GM04503 (cell line): Measurements from ENCODE around the gene HMCES.
"Not testable (repeated sequence)": the region's sequence is repeated elsewhere in the genome, so short reads cannot be mapped to it uniquely, and the experiment has no call there.

Experiments
- DNase-seq: peaks from one replicate; pipeline ENCODE4 v3.0.0-alpha.2; 2012; ENCODE audit warnings: low read depth

Gene HMCES

DNA sequence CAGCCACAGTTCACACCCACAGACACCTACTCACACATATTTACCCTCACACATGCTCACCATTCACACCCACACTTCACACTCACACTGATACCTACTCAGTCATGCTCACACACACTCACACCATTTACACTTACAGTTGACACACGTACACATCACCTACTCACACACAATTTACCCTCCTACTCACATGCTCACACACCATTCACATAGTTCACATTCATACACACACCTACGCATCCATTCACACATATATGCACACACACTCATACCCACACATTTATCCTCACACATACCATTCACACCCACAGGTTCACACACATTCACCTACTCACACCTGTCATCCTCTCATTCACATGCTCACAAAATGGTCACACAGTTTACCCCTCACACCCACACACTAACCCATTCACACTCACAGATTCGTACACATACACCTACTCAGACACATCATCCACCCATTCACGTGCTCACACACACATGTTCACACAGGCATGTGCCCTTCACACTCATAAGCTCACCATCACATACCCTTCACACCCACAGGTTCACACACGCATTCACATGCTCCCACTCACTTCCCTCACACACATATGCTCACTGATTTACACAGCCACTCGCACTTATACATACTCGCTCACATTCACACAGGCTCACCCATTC is 42.3 kb downstream of the HMCES start:
- DNase-seq, result no peak

DNA sequence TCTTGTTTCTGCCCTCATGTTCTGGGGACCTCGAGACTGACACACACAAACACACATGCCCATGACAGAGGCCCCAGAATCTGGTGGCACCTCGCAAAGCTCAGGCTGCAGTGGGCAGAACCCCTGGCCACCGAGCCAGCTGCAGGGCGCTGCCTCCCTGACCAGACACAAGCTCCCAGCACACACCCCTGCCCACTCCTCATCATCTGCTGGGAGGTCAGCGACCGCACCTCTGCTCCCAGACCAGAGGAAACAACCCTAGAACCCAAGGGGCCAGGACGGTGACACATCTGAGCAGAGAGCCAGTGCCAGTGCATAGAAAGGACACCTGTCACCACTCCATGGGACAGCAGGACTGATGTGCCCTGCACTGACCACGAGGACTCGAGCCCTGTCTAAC is 43.2 kb downstream of the HMCES start:
- DNase-seq, result no peak

DNA sequence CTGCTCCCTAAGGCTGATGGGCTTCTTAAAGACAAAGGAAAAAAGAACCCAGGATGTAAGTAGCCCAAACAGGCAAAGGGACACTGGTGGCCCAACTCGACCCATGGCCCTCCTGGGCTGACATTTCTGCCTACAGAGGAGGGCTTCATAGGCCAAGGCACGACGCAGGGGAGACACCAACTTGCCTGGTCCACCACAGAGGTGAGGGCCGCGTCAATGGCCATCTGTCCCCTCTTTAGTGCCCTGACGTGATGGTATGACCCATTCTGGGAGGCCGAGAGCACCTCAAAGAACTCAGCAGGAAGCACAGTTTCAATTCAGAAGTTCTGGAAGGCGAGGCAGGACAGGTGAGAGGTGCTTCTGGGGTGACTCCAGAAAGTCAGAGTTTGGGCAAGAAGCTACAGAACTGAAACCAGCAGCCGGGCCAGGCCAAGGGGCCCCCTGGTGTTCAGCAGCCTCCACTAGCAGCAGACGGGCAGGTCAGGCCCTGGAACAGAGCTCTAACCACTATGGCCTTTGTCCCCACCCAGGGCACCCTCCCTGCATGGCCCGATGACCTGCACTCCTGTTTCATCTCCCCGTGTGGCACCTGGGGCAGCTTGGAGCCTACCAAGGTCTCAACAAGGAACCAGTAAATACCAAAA is 45.1 kb downstream of the HMCES start:
- DNase-seq, result no peak

DNA sequence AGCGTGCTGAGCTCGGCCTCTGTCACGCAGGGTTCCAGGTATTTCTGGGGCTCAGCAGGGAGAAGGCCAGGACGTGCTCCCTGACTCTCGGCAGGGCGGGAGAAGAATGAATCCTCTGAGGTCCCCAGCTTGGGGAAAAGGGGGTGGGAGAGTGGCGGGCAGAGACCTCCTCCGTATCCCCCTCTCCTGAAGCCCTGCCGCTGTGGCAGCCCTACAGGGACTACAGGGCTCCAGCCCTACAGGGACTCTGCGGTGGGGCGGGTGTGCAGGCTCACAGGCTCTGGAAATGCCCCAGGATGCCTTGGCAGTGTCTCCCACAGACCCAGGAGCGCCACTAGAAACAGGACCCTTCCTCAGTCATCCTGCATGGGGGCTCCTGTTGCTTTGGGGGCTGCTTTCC is 46.2 kb downstream of the HMCES start:
- DNase-seq, result no peak

DNA sequence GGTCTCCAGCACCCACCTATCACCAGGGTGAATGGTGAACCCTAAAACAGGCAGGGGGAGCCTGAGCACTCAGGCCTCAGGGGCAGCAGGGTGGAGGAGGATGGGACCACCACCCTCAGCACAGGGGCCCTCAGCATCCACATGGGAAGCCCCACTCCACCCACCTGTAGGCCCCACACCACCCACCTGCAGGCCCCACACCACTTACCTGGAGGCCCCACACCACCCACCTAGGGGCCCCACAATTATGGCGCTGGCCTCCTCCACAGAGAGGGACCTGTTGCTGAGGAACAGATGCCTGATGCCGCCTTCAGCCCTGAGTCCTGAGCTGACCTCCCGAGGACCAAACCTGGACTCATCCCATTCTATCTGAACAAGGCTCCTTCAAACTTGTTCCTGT is 46.7 kb downstream of the HMCES start:
- no peak for DNase-seq

DNA sequence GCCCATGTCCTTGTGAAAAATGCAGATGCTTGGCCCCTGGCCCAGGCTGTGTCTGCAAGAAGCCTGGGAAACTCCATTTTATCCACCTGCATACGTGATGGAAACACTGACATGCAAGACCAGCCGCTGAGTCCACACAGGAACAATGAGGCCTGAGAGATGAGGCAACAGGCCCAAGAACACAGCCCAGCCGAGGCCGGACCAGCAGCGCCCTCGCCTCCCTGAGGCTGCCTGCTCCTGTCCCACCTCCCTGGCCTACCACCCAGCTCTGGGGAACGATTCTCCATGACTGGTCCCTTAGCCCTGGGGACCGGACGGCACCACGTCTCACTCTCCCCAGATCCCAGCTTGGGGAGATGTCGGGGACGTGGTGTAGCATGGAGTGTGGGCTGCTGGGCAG is 47.5 kb downstream of the HMCES start:
- no peak for DNase-seq

DNA sequence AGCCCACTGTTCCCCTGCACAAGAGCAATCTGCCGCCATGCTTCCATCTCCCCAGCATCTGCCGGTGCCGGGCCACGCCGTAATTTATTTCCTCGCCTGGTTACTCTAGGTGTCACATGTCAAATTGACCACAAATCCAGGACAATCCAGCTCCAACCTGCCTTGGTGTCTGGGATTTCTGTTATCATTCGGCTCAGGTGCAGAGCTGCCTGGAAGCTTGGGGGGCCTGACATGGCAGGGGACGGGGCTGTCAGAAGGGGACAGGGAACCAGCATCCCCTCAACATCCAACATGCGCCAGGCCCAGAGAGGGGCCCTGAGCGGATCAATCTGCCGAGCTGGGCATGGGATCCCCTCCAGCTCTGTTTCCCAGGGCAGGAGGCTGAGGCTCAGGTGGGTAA is 47.9 kb downstream of the HMCES start:
- DNase-seq, result no peak

DNA sequence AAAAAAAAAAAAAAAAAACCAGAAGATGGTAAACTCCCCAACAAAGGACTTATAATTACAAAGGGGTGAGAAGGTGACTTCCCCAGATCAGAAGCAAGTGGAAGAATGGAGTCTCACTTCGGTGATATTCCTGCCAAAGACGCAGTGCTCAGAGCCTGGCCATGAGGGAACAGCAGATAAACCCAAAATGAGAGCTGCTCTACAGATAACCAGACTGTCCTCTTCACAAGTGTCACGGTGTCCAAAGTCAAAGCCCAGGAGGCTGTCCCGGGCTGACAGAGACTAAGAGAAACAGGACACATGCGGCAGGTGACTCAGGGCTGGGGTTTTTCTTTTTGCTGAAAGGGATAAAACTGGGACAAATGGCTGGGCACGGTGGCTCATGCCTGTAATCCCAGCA is 48.8 kb downstream of the HMCES start:
- DNase-seq, result no peak

DNA sequence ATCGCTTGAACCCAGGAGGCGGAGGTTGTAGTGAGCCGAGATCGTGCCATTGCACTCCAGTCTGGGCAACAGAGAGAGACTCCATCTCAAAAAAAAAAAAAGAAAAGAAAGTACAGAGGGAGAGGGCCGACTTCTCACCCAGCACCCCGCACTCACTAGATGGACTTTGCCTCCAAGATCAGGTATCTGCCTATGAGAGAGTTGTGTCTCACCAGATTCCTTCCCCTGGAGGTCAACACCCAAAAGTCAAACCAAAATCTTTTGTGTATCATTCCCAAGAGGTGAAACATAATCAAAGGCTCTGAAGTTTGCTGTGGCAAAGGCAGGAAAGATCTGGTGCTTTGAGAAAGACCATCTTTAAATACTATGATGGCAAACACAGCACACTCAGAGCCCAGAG is 51.2 kb downstream of the HMCES start:
- DNase-seq, result no peak

DNA sequence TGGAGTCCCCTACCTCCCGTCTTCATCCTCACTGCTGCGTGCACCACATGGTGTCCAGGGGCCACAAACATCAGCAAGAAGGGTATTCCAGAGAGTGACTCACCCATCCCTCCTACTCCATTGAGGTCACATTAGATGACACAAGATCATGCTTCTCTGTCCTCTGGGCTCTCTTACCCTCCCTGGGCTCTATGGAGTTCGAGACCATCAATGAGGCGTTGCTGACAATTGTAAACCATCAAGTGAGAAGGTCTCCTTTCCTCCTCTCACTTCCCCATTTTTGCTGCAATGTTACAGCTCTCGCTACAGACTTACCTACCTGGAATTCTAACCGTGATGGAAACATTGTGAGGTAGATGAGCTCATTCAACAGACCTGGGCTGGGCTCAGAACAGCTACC is 51.7 kb downstream of the HMCES start:
- no peak for DNase-seq

DNA sequence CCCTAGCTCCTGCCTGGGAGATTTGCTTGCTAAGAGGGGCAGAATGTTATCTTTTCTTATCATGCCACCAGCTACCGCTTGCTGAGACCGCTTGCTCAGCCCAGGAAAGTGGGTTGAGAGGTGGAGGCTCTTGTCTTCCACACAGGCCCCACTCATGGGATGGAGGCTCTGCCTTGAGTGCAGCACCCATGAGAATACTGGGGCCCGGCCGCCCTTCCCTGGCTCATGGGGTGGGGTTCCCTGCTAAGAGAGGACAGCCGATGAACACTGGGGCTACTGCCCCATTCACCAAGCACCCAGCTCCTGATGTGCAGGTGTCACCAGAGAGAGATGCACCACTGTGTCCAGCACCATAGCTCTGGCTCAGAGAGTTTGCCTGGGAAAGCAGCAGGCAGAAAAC is 55.2 kb downstream of the HMCES start:
- no peak for DNase-seq

DNA sequence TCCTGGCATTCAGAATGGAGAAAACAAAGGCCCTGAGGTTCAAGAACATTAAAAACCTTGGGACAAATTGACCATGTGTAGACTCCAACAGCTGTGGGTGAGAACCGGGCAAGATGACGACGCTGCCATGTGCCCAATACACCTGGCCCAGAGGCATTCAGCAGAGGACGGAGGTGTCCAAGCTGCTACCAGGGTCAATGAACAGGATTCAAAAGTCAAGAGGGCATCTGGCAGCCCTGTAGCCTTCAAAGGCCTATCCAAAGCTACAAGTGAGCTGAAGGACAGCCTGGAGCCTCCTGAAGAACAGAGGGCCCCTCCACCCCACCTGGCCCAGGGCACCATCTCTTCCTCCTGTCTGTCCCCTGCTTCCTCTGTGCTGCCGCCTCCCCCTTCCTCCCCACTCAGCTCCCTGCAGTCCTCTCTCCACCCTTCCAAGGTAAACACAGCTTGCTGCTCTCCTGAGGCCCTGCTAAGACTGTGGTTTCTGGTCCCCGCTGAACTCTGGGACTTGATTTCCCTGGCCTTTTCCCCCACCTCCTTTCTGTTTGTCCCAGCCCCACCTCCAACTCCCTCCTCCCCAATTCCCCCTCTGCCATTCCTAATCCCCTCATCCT is 57.5 kb downstream of the HMCES start:
- no peak for DNase-seq

DNA sequence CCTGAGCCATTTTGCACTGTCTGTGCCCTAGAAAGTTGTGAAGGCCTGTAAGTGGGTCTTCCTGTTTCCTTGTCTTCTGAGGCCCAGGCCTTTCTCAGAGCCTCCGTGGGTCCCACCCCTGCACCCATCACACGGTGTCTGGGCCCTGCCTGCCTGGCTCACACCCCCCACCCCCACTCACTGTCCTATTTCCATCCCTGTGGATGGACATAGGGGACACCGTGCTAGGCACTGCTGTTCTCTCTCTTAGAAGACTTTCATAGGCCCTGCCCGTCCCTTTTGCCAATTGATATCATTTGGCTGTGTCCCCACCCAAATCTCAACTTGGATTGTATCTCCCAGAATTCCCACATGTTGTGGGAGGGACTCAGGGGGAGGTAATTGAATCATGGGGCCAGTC is 59.0 kb downstream of the HMCES start:
- DNase-seq, result not testable (repeated sequence)

DNA sequence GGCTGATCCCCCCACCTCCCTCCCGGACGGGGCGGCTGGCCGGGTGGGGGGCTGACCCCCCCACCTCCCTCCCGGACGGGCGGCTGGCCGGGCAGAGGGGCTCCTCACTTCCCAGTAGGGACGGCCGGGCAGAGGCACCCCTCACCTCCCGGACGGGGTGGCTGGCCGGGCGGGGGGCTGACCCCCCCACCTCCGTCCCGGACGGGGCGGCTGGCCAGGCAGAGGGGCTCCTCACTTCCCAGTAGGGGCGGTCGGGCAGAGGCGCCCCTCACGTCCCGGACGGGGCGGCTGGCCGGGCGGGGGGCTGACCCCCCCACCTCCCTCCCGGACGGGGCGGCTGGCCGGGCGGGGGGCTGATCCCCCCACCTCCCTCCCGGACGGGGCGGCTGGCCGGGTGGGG is 60.5 kb downstream of the HMCES start:
- DNase-seq, result not testable (repeated sequence)

DNA sequence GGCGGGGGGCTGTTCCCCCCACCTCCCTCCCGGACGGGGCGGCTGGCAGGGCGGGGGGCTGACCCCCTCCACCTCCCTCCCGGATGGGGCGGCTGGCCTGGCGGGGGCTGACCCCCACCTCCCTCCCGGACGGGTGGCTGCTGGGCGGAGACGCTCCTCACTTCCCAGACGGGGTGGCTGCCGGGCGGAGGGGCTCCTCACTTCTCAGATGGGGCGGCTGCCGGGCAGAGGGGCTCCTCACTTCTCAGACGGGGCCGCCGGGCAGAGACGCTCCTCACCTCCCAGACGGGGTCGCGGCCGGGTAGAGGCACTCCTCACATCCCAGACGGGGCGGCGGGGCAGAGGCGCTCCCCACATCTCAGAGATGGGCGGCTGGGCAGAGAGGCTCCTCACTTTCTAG is 61.2 kb downstream of the HMCES start:
- not testable (repeated sequence) for DNase-seq

DNA sequence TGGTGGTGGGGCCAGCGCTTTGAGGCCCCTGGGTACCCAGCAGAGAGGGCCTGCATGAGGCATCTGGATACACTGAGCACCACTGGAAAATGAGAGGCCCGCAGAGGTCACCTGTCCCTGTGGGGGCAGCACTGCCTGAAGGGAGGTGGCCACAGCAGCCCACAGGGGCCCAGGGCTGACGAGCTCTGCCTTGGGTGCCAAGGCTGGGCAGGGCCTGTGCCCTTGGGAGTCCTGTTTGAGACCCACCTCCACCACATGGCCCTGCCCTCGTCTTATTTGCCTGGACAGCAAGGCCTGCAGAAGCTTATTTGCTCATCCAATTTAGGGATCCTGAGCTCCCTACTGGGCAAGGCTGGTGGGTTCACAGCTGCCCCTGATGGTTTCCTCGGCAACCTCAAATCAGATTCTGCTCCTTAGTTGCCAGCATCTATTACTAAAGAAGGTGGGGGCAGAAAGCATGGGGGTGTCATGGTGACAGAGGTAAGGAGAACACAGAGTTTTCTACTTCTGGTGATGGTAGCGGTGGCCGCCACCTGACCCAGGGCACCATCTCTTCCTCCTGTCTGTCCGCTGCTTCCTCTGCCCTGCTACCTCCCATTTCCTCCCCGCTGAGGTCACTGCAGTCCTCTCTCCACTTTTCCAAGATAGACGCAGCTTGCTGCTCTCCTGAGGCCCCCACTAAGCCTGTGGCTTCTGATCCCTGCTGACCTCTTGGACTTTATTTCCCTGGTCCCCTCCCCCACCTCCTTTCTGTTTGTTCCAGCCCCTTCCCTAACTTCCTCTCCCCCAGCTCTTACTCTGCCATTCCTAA is 62.9 kb downstream of the HMCES start:
- no peak for DNase-seq

DNA sequence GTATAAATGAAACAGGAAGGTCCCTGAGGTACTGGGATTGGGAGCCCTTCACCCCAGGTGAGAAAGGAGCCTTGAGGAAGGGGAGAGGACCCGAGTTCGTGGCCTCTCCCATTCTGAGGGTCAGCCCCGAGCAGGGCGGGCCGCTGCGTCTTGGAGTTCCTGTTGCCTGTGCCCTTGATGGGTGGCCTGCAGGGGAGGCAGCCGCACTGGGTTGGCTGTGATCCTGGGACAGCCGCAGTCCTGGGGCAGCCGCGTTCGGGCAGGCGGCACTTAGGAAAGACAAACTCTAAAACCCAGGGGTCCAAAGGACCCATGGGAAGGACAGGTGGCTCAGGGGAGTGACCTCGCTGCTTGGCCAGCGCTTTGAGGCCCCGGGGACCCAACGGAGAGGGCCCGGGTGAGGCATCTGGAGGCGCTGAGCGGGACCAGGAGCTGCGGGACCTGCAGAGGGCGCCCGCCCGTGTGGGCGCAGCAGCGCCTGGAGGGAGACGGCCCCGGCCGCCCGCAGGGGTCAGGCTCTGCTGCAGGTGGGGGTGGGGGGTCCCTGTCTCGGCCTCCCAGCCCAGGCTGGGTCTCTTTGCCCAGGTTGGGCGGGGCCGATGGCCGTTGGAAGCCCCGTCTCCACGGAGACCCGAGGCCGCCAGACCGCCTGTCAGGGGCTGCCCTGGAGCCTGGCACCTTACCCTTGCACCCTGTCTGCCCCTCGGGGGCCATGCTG is 65.1 kb downstream of the HMCES start:
- no peak for DNase-seq

DNA sequence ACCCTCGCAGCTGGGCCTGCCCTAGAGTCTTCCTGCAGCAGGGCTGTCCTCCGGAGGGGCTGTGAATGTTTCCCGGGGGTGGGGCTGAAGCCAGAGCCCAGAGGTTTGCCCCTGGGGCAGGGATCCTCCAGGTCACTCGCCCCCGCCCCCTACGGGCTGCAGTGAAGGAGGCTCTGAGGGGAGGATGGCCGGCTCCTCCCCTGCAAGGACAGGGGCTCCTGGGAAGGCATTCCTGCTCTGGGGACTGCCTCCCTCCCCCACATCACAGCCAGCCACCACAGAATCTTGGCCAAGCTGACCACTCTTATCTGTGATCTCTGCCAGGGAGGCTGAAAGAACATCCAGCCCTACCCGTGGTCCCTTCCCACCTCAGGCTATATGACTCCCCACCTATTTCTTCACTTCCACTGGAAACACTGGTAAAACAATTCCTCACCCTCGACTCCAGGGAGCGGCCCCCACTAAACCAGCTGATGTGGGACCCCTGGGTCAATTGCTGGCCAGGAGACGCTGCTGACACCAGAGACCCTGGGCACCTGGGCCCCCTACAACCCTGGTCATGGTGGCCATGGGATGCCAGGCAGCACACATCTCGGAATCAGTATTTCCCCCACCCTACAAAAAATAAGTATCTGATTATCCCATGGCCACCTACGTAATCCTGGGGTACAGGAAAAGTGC is 66.0 kb downstream of the HMCES start:
- DNase-seq, result no peak

DNA sequence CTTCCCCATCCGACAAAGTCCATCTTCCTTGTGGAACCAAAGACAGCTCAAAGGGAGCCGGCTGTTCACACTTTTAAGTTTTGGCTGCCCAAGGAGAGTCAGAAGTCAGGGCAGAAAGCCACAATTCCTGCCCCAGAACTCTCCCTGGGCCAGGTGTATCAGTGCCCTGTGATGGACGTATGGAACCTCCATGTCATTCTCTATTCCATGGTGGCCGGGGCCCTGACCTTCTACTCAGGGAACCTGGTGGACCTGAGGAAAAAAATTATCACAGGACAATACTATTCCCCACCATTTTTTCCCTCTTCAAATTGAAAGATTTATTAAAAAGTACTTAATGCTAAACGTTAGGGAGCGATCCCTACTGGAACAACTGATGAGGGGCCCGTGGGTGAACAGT is 66.6 kb downstream of the HMCES start:
- no peak for DNase-seq

DNA sequence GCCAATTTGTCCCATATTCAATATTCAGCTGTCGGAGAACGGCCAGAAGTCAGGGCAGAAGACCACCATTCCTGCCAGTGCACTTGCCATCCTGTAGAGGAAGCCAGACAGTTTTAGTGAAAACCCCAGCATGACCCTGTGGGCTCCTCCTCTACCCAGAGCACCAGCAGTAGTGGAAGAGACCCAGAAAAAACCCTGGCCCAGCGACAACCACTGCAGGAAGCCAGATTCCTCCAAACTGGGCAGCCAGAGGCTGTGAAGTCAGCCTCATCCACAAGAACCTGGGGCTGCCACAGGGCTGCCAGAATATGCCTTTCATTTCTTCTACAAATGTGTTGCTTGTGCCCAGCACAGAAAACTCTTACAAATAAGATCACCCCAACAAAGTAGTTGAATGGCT is 67.3 kb downstream of the HMCES start:
- DNase-seq, result no peak

DNA sequence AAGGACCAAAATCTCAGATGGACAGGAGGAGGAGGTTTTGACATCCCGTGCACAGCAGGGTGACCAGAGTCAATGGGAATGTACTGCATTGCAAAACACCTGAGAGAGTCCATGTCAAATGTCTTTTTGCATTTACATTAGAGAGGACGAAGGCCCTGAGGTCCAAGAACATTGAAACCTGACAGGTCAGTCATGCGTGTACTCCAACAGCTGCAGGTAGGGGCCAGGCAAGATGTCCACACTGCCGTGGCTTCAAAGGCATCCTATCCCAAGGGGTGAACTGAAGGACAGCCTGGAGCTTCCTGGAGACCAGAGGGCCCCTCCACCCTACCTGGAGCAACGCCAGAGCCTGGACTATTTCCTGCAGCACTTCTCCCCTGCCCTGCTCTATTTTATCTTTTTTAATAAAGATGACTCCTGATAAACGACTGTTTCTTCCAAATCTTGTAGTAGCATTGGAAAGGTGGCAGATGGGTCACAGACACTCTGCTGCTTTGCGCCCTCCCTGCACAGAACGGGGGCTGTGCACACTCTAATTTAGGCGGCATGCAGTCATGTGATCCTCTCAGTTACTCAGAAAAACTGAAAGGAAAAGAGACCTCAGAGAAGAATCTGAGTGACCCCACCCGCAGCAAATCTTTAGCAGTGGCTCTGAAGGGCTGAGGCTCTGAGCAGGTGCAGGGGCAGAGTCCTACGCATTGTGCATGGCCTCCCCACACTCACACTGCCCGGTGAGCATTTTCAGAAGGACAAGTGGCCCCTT is 68.2 kb downstream of the HMCES start:
- DNase-seq, result no peak
